Endothelial cell of umbilical vein (primary cell): ENCODE measurements around the gene LRRC30. TPM values are rescaled to one million over a fixed set of nuclear protein-coding genes. Genes with fewer than 3 reads are reported as not detected.

ENCODE experiments used
- BruUV-seq: library from RNA; stranded (reverse); fragments of 400-500 nt; replicated peaks from 2 replicates; lab custom pipeline; 2021; lab: Mats Ljungman, UMichigan
- CTCF ChIA-PET: fragments of 300-600, 350-600 bp; sonication (Branson Sonifier 250); formaldehyde crosslinking; loops from one replicate; lab custom pipeline; 2021; ENCODE audit warnings: antibody characterized with exemption, inconsistent platforms; lab: Charles Lee
- POLR2A ChIA-PET: fragments of 300-600, 350-600 bp; sonication (Branson Sonifier 250); formaldehyde crosslinking; loops from one replicate; lab custom pipeline; 2021; ENCODE audit warnings: antibody characterized with exemption, inconsistent platforms; lab: Charles Lee
- DNase-seq: peaks from one replicate; pipeline ENCODE4 v3.0.0-alpha.2; 2011; ENCODE audit warnings: low read depth, low spot score
- FAIRE-seq: peaks from 2 replicates; lab custom pipeline; 2011; peaks lifted over from hg19 to GRCh38; lab: Jason Lieb, UNC
- H2AFZ ChIP-seq: 2 replicates; pipeline ENCODE4 v1.6.0; 2012; ENCODE audit warnings: low read depth, low read length, control low read depth, inconsistent platforms
- H3K27ac ChIP-seq: 2 replicates; pipeline ENCODE4 v1.5.1; 2011; ENCODE audit warnings: low read depth, mild to moderate bottlenecking, control low read depth, low read length, moderate library complexity; ENCODE audit not compliant: insufficient read depth
- H3K27me3 ChIP-seq, 2 experiments: 2 replicates each; pipeline versions ENCODE4 v1.6.0 to v1.6.1; 2011; ENCODE audit warnings: low read length in 2 of 2, mixed read lengths in 1 of 2; ENCODE audit not compliant: control insufficient read depth in 2 of 2, insufficient read depth in 2 of 2
- H3K36me3 ChIP-seq, 2 experiments: 2 replicates in 1 of 2; 3 replicates in 1 of 2; pipeline ENCODE4 v1.5.1; 2011; ENCODE audit warnings: low read length in 2 of 2, mild to moderate bottlenecking in 1 of 2, moderate library complexity in 1 of 2; ENCODE audit not compliant: control insufficient read depth in 2 of 2, insufficient read depth in 2 of 2; ENCODE audit errors: extremely low read depth in 1 of 2
- H3K4me1 ChIP-seq: 3 replicates; pipeline ENCODE4 v1.5.1; 2011; ENCODE audit warnings: mild to moderate bottlenecking, low read length; ENCODE audit not compliant: control insufficient read depth, insufficient read depth; ENCODE audit errors: extremely low read depth
- H3K4me2 ChIP-seq: 2 replicates; pipeline ENCODE4 v1.6.1; 2011; ENCODE audit warnings: low read length, control low read depth, mixed read lengths; ENCODE audit not compliant: insufficient read depth
- H3K4me3 ChIP-seq, 3 experiments: fragments of 200-600 bp in 1 of 3; sonication (generic), shearing (Covaris generic) in 1 of 3; replicated peaks in 1 of 3; 2 replicates each; pipeline ENCODE4 v1.5.1; 2011 to 2016; ENCODE audit warnings: control low read depth in 3 of 3, low read length in 3 of 3, mild to moderate bottlenecking in 2 of 3, inconsistent platforms in 1 of 3, low read depth in 1 of 3, moderate library complexity in 1 of 3; ENCODE audit not compliant: insufficient read depth in 1 of 3
- H3K79me2 ChIP-seq: 2 replicates; pipeline ENCODE4 v1.6.0; 2012; ENCODE audit warnings: low read length, inconsistent platforms; ENCODE audit not compliant: control insufficient read depth, insufficient read depth
- H3K9ac ChIP-seq: replicated peaks from 2 replicates; pipeline ENCODE3; 2011; ENCODE audit warnings: low read length, control low read depth; ENCODE audit not compliant: insufficient read depth; ENCODE audit errors: extremely low read depth
- H3K9me1 ChIP-seq: replicated peaks from 3 replicates; pipeline ENCODE4 v1.6.0; 2011; ENCODE audit warnings: mild to moderate bottlenecking, low read length; ENCODE audit not compliant: control insufficient read depth, insufficient read depth; ENCODE audit errors: extremely low read depth
- H3K9me3 ChIP-seq: replicated peaks from 2 replicates; pipeline ENCODE4 v1.5.1; 2012; ENCODE audit warnings: low read length, inconsistent platforms; ENCODE audit not compliant: control insufficient read depth, insufficient read depth
- H4K20me1 ChIP-seq: replicated peaks from 2 replicates; pipeline ENCODE3; 2011; ENCODE audit warnings: mild to moderate bottlenecking, low read length; ENCODE audit not compliant: control insufficient read depth, insufficient read depth; ENCODE audit errors: extremely low read depth
- EZH2 ChIP-seq: IDR thresholded peaks from 2 replicates; pipeline ENCODE4 v1.6.1; 2012; ENCODE audit warnings: borderline replicate concordance, low read depth, mild to moderate bottlenecking, moderate library complexity, low read length, inconsistent platforms; ENCODE audit not compliant: severe bottlenecking
- FOS ChIP-seq: IDR thresholded peaks from 2 replicates; pipeline ENCODE4 v1.6.1; 2011; ENCODE audit warnings: mild to moderate bottlenecking, low read length, moderate library complexity, borderline replicate concordance; ENCODE audit not compliant: insufficient read depth
- GATA2 ChIP-seq: IDR thresholded peaks from 2 replicates; pipeline ENCODE4 v1.7.0; 2011; ENCODE audit warnings: low read depth, mild to moderate bottlenecking, moderate library complexity, mixed read lengths, low read length; ENCODE audit not compliant: insufficient read length, insufficient read depth
- JUN ChIP-seq: IDR thresholded peaks from 2 replicates; pipeline ENCODE4 v1.6.1; 2011; ENCODE audit warnings: borderline replicate concordance, low read depth; ENCODE audit not compliant: insufficient read length, insufficient read depth
- MYC ChIP-seq: IDR thresholded peaks from one replicate; pipeline ENCODE4 v1.6.1; 2011; ENCODE audit warnings: mild to moderate bottlenecking, low read depth, low read length
- POLR2A ChIP-seq: IDR thresholded peaks from 2 replicates; pipeline ENCODE4 v1.6.1; 2012; ENCODE audit warnings: low read depth, mild to moderate bottlenecking, control low read depth, low read length
- POLR2AphosphoS5 ChIP-seq: IDR thresholded peaks from 2 replicates; pipeline ENCODE4 v1.6.1; 2012; ENCODE audit warnings: low read depth, mild to moderate bottlenecking, control low read depth, low read length, moderate library complexity; ENCODE audit not compliant: insufficient read depth
- dilution Hi-C: fragments of 300-500 bp; cut with MboI; formaldehyde crosslinking; loops from one replicate; pipeline ENCODE4 v1.15.0; 2019; ENCODE audit warnings: low sequenced_read_pairs; ENCODE audit not compliant: extremely low pct_ligation_motif_present
- intact Hi-C: fragments of 100-400 bp; cut with micrococcal nuclease; formaldehyde crosslinking; loops from one replicate; pipeline ENCODE4 v1.10.0; 2022
- polyA plus RNA-seq, 4 experiments: library from polyadenylated mRNA; depleted of rRNA in 3 of 4; stranded (reverse) in 3 of 4; unstranded in 1 of 4; fragments of >200 nt; gene quantifications; 2 replicates each; pipeline versions ENCODE4 v1.2.1 to v1.2.3, GENCODE V29; 2011 to 2012; ENCODE audit warnings: missing spikeins in 1 of 4
- total RNA-seq: library from RNA; stranded (reverse); gene quantifications from 2 replicates; pipeline ENCODE4 v1.2.3, GENCODE V29; 2021
- TF ChIP-seq, protein P1 (sequence below): IDR thresholded peaks from 2 replicates; pipeline ENCODE4 v1.6.1; 2011; ENCODE audit not compliant: insufficient read depth, insufficient read length
- TF ChIP-seq, protein P2 (sequence below), 2 donors: IDR thresholded peaks; 1 replicate in 1 of 2; 2 replicates in 1 of 2; pipeline ENCODE4 v1.5.1; 2011; ENCODE audit warnings: low read length in 2 of 2, mild to moderate bottlenecking in 2 of 2, moderate library complexity in 2 of 2, control low read depth in 1 of 2, inconsistent platforms in 1 of 2, low read depth in 1 of 2; ENCODE audit not compliant: insufficient read depth in 1 of 2; ENCODE audit errors: extremely low read depth in 1 of 2

The LRRC30 gene
- total and polyA plus RNA-seq, 2 donors (not counting 3 experiments of a cell fraction or from before 2014, with no cell fraction given): not detected

DNA sequence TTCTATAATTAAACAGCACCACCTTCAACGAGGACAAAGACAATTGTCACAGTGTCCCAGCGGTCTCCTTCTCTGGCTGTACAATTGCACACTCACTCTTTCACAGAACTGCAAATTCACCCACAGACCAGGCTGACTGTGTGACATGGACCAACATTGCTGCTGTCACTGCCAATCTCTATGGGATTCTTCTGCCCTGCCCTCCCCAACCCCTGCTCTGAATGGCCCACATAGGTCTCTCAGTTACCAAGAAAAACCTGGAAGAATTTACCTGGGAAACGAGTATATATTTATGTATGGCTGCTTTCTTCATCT lies 26.5 kb downstream of the LRRC30 start:
- BruUV-seq: no TSS peak
- intact Hi-C loops (no loop called here), dilution Hi-C loops (no loop called here)
- Histone ChIP-seq H3K4me2 (no peak overlapping the region), H2AFZ (no peak overlapping the region), H3K27me3 (peaks cover 4 to 13% of the 10 kb centered on the region in 2 experiments), H3K9me1 (no peaks in the 10 kb centered on the region), H3K27ac (no peak overlapping the region), H3K36me3 (no peaks in the 10 kb centered on the region), H3K4me3 (no peak overlapping the region), H3K4me1 (no peaks in the 10 kb centered on the region), H3K79me2 (no peaks in the 10 kb centered on the region), H3K9ac (no peak overlapping the region), H3K9me3 (no peaks in the 10 kb centered on the region), H4K20me1 (no peaks in the 10 kb centered on the region)
- TF ChIP-seq JUN (no peak), POLR2A (no peak), FOS (no peak), POLR2AphosphoS5 (no peak), MYC (no peak), EZH2 (no peak), GATA2 (no peak)
- TF ChIP-seq, protein P1, sequence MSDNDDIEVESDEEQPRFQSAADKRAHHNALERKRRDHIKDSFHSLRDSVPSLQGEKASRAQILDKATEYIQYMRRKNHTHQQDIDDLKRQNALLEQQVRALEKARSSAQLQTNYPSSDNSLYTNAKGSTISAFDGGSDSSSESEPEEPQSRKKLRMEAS: no peak
- TF ChIP-seq, protein P2, sequence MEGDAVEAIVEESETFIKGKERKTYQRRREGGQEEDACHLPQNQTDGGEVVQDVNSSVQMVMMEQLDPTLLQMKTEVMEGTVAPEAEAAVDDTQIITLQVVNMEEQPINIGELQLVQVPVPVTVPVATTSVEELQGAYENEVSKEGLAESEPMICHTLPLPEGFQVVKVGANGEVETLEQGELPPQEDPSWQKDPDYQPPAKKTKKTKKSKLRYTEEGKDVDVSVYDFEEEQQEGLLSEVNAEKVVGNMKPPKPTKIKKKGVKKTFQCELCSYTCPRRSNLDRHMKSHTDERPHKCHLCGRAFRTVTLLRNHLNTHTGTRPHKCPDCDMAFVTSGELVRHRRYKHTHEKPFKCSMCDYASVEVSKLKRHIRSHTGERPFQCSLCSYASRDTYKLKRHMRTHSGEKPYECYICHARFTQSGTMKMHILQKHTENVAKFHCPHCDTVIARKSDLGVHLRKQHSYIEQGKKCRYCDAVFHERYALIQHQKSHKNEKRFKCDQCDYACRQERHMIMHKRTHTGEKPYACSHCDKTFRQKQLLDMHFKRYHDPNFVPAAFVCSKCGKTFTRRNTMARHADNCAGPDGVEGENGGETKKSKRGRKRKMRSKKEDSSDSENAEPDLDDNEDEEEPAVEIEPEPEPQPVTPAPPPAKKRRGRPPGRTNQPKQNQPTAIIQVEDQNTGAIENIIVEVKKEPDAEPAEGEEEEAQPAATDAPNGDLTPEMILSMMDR (IDR thresholded peaks at IDR 0.05; ENCODE audit: extremely low read depth in 1 of 2, insufficient read depth in 1 of 2, low read depth in 1 of 2, low read length in 2 of 2): no peak
- DNase-seq (no peak), FAIRE-seq (no peak)
- ChIA-PET POLR2A (no interaction called here), CTCF (interaction anchor here (0.7 to 1.7 kb wide), 3 partner anchors 15 to 195 kb away, joined by 3 to 4 read pairs (median 3); no protein-coding TSS in a partner anchor)
